Activated T-helper 1 cell treated with anti-CD3 and anti-CD28 coated beads, Interleukin-12 subunit alpha, Interleukin-12 subunit beta, Interleukin-2, Interleukin-4 antibody, amounts not matched to agents 30 ng/mL and 10 ng/mL and 1 ng/mL, durations not matched to agents 14 hours and 24 hours and 36 hours (primary cell): ENCODE measurements around the gene H6PD. TPM values are rescaled to one million over a fixed set of nuclear protein-coding genes. Genes with fewer than 3 reads are reported as not detected.

Experiments
- DNase-seq: peaks from one replicate; pipeline ENCODE4 v3.0.0; 2021; ENCODE audit warnings: low spot score
- H3K27ac Mint-ChIP-seq: one replicate; pipeline ENCODE4 v1.8.0; 2021; ENCODE audit warnings: mild to moderate bottlenecking, mixed read lengths
- H3K27me3 Mint-ChIP-seq: one replicate; pipeline ENCODE4 v1.8.0; 2022; ENCODE audit warnings: mild to moderate bottlenecking, moderate library complexity, mixed read lengths; ENCODE audit not compliant: insufficient read depth
- H3K36me3 Mint-ChIP-seq: one replicate; pipeline ENCODE4 v1.8.0; 2021; ENCODE audit warnings: low read depth, mixed read lengths
- H3K4me1 Mint-ChIP-seq: one replicate; pipeline ENCODE4 v1.8.0; 2021; ENCODE audit warnings: low read depth, mixed read lengths
- H3K4me3 Mint-ChIP-seq: one replicate; pipeline ENCODE4 v1.8.0; 2021; ENCODE audit warnings: mild to moderate bottlenecking, moderate library complexity, mixed read lengths
- H3K9me3 Mint-ChIP-seq: one replicate; pipeline ENCODE4 v1.8.0; 2021; ENCODE audit warnings: mixed read lengths
- intact Hi-C: fragments of 100-400 bp; cut with micrococcal nuclease; formaldehyde crosslinking; loops from one replicate; pipeline ENCODE4 v1.15.1; 2024
- total RNA-seq: library from RNA; stranded (reverse); gene quantifications from 2 replicates; pipeline ENCODE4 v1.2.3, GENCODE V29; 2022

Gene H6PD
- total RNA-seq, 1 donor from 2014 or later = 15.7 TPM

DNA sequence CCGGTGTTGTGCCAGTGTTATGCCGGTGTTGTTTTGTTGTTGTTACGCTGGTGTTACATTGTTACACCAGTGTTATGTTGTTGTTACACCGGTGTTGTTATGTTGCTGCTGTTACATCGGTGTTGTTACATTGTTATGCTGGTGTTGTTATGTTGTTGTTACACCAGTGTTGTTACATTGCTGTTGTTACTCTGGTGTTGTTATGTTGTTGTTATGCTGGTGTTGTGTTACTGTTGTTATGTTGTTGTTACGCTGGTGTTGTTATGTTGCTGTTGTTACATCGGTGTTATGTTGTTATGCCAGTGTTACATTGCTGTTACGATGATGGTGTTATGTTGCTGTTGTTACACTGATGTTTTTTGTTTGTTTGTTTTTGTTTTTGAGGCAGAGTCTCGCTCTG, 24.1 kb downstream of the H6PD start:
- H3K4me1 Mint-ChIP-seq = peaks cover 11% of the 10 kb centered on the region
- H3K27me3 Mint-ChIP-seq = no peaks in the 10 kb centered on the region
- intact Hi-C loops = no loop called here
- no peak overlapping the region for H3K27ac Mint-ChIP-seq
- DNase-seq = no peak
- H3K36me3 Mint-ChIP-seq = peaks cover 26% of the 10 kb centered on the region
- H3K9me3 Mint-ChIP-seq = peaks cover 25% of the 10 kb centered on the region
- no peak overlapping the region for H3K4me3 Mint-ChIP-seq

DNA sequence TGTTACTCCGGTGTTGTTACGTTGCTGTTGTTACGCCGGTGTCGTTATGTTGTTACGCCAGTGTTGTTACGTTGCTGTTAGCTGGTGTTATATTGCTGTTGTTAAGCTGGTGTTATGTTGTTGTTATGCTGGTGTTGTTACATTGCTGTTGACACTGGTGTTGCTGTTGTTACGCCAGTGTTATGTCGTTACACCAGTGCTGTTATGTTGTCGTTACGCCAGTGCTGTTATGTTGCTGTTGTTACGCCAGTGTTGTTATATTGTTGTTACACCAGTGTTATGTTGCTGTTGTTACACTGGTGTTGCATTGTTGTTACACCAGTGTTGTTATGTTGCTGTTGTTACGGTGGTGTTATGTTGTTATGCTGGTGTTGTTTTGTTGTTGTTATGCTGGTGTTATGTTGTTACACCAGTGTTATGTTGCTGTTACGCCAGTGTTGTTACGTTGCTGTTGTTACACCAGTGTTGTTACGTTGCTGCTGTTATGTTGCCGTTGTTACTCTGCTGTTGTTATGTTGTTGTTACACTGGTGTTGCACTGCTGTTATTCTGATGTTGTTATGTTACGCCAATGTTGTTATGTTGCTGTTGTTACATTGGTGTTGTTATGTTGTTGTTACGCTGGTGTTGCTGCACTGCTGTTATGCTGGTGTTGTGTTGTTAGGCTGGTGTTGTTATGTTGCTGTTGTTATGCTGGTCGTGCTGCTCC, 25.6 kb downstream of the H6PD start:
- Mint-ChIP-seq H3K36me3 (peaks cover 29% of the 10 kb centered on the region), H3K4me3 (no peak overlapping the region), H3K9me3 (peaks cover 25% of the 10 kb centered on the region), H3K4me1 (peaks cover 11% of the 10 kb centered on the region), H3K27ac (no peak overlapping the region), H3K27me3 (no peaks in the 10 kb centered on the region)
- intact Hi-C loops = no loop called here
- no peak for DNase-seq

DNA sequence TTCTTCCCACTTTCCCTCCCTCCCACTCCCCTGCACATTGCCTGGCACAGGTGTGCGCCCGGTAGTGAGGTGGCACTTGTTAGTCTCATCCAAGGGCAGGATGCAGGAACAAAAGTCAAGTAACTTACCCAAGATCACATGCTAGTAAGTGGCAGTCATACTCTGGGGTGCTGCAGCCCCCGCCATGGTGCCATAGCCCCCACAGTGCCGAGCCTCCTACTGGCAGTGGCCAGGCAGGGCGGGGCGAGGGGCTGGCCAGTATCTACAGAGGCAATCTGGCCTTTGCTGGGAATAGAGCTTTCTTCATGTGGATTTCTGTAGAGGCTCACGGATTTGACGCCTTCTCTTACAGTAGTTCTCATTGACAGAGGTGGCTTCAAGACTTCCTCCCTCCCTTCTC, 26.9 kb downstream of the H6PD start:
- Mint-ChIP-seq H3K9me3 (peaks cover 25% of the 10 kb centered on the region), H3K4me1 (peaks cover 11% of the 10 kb centered on the region), H3K4me3 (no peak overlapping the region), H3K27me3 (no peaks in the 10 kb centered on the region), H3K27ac (no peak overlapping the region), H3K36me3 (peaks cover 29% of the 10 kb centered on the region)
- no peak for DNase-seq
- intact Hi-C loops = no loop called here

DNA sequence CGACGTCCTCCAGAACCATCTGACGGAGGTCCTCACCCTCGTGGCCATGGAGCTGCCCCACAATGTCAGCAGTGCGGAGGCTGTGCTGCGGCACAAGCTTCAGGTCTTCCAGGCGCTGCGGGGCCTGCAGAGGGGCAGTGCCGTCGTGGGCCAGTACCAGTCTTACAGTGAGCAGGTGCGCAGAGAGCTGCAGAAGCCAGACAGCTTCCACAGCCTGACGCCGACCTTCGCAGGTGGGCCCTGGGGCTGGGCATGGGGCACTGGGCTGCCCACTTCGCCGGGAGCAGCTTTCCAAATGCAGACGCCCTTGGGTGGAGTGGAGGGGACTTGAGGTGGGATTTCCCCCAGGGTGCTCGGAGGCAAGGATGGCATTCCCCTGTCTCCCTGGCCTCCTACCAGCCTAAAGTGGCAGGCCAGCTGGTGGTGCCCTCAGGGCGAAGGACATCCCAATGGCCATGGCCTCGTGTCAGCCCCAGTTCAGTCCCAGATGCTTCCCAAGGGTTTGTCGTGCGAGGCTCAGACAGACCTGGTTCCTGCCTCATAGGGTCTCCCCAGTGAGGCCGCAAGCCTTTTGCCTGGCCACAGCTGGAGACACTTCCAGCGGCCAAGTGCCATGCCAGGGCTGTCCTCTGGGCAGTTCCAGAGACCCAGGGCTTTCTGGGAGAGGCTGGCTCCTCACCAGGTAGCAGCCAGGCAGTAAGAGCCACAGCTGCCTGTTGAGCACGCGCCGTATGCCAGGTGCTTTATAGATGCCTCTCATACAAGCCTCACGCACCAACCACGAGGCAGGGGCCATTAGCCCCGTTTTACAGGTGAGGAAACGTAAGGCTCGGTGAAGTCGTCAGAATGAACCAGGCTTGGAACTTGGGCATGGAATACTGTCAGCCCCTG, 27.8 kb downstream of the H6PD start:
- Mint-ChIP-seq H3K27ac (no peak overlapping the region), H3K9me3 (peaks cover 25% of the 10 kb centered on the region), H3K4me1 (peaks cover 14% of the 10 kb centered on the region), H3K27me3 (no peaks in the 10 kb centered on the region), H3K4me3 (no peak overlapping the region), H3K36me3 (peaks cover 27% of the 10 kb centered on the region)
- intact Hi-C loops = no loop called here
- no peak for DNase-seq

DNA sequence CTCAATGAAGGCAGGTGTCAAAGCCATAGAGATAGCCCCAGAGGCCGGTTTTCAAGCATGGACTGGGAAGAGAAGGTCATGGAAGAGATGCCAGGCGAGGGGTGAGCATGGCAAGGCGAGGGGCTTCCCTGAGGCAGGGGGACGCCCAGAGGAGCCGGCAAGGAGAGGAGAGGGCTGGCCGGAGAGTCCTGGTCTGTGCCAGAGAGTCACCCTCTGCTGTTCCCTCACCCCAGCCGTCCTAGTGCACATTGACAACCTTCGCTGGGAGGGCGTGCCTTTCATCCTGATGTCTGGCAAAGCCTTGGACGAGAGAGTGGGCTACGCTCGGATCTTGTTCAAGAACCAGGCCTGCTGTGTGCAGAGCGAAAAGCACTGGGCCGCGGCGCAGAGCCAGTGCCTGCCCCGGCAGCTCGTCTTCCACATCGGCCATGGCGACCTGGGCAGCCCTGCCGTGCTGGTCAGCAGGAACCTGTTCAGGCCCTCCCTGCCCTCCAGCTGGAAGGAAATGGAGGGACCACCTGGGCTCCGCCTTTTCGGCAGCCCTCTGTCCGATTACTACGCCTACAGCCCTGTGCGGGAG, 28.8 kb downstream of the H6PD start:
- no peaks in the 10 kb centered on the region for H3K27me3 Mint-ChIP-seq
- no peak for DNase-seq
- H3K36me3 Mint-ChIP-seq = peaks cover 21% of the 10 kb centered on the region
- no peak overlapping the region for H3K4me3 Mint-ChIP-seq
- intact Hi-C loops = no loop called here
- peaks cover 16% of the 10 kb centered on the region for H3K4me1 Mint-ChIP-seq
- H3K9me3 Mint-ChIP-seq = peaks cover 20% of the 10 kb centered on the region
- H3K27ac Mint-ChIP-seq = peak overlapping the region; percentile 29

DNA sequence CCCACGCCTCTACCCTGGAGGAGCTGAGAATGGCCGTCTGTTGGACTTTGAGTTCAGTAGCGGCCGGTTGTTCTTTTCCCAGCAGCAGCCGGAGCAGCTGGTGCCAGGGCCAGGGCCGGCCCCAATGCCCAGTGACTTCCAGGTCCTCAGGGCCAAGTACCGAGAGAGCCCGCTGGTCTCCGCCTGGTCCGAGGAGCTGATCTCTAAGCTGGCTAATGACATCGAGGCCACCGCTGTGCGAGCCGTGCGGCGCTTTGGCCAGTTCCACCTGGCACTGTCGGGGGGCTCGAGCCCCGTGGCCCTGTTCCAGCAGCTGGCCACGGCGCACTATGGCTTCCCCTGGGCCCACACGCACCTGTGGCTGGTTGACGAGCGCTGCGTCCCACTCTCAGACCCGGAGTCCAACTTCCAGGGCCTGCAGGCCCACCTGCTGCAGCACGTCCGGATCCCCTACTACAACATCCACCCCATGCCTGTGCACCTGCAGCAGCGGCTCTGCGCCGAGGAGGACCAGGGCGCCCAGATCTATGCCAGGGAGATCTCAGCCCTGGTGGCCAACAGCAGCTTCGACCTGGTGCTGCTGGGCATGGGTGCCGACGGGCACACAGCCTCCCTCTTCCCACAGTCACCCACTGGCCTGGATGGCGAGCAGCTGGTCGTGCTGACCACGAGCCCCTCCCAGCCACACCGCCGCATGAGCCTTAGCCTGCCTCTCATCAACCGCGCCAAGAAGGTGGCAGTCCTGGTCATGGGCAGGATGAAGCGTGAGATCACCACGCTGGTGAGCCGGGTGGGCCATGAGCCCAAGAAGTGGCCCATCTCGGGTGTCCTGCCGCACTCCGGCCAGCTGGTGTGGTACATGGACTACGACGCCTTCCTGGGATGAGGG, 29.7 kb downstream of the H6PD start:
- H3K4me3 Mint-ChIP-seq = no peak overlapping the region
- no peak for DNase-seq
- H3K4me1 Mint-ChIP-seq = peaks cover 16% of the 10 kb centered on the region
- H3K9me3 Mint-ChIP-seq = peaks cover 12% of the 10 kb centered on the region
- no peak overlapping the region for H3K27ac Mint-ChIP-seq
- peaks cover 15% of the 10 kb centered on the region for H3K36me3 Mint-ChIP-seq
- intact Hi-C loops = no loop called here
- no peaks in the 10 kb centered on the region for H3K27me3 Mint-ChIP-seq

DNA sequence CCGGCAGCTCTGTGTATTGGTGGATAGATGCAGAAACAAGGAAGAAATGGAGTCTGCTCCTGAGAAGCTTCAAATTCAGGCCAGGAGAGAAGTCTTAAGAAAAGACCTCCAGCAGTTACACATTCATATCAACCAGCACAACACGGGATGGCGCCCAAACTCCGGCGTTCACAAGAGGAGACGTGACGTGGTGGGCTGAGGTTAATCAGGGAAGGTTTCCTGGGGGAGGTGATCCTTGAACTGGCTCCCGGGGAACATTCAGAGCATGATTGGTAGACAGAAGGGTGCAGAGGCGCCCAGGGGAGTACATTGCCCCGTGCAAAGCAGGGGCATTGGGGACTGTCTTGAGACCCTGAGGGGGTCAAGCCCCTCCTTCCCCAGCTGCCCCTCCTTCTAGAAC, 30.5 kb downstream of the H6PD start:
- intact Hi-C loops = no loop called here
- H3K4me1 Mint-ChIP-seq = peaks cover 16% of the 10 kb centered on the region
- H3K36me3 Mint-ChIP-seq = peaks cover 7% of the 10 kb centered on the region
- no peaks in the 10 kb centered on the region for H3K27me3 Mint-ChIP-seq
- no peak overlapping the region for H3K4me3 Mint-ChIP-seq
- no peak overlapping the region for H3K27ac Mint-ChIP-seq
- H3K9me3 Mint-ChIP-seq = peaks cover 4% of the 10 kb centered on the region
- DNase-seq = no peak

DNA sequence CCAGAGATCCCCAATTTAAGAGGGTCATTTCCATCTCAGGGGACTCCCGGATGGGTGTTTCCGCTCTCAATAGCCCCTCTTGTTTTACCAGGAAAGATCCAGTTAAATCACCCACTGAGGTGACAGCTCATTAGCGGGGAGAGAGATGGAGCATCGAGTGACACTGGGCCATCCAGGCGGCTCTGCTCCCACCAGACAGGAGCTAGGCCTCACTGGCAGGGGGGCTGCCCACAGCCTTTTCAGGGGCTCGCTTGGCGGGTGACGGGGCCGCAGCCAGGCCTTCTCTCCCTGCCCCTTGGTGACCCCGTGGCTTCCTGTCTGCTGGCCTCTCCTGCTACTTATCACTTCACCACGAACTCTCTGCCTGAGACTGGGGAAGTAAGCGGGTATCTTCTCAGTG, 31.4 kb downstream of the H6PD start:
- intact Hi-C loops = loop anchor here (2.0 kb wide), 1 partner anchor 23 kb away; no protein-coding TSS in a partner anchor
- H3K27me3 Mint-ChIP-seq = no peaks in the 10 kb centered on the region

DNA sequence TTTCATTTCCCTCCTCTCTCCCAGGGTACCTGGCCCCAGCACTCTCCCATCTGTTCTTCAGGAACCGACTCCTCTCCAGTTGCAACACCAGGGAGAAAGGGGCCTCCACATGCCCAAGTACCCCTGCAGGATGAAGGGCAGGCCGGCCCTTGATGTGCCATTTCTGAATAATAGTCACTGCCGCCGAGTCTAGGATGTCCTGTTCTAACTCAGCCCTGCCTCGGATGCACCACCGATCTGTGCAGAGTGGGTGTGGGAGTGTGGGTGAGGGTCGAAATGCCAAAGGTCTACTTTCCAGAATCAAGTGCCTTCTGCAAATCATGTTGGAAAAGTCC, 32.7 kb downstream of the H6PD start:
- intact Hi-C loops = loop anchor here (1.0 to 2.0 kb wide), 5 partner anchors 21 to 224 kb away; no protein-coding TSS in a partner anchor
- Mint-ChIP-seq H3K4me1 (peaks cover 5% of the 10 kb centered on the region), H3K27me3 (no peaks in the 10 kb centered on the region), H3K4me3 (no peak overlapping the region), H3K9me3 (no peaks in the 10 kb centered on the region), H3K27ac (no peak overlapping the region), H3K36me3 (peaks cover 3% of the 10 kb centered on the region)
- DNase-seq = no peak

More for the DNA sequence above, 31.4 kb downstream of the H6PD start:
- no peak overlapping the region for H3K4me3 Mint-ChIP-seq
- no peaks in the 10 kb centered on the region for H3K9me3 Mint-ChIP-seq
- DNase-seq = no peak
- no peak overlapping the region for H3K27ac Mint-ChIP-seq
- peaks cover 15% of the 10 kb centered on the region for H3K4me1 Mint-ChIP-seq
- peaks cover 3% of the 10 kb centered on the region for H3K36me3 Mint-ChIP-seq

DNA sequence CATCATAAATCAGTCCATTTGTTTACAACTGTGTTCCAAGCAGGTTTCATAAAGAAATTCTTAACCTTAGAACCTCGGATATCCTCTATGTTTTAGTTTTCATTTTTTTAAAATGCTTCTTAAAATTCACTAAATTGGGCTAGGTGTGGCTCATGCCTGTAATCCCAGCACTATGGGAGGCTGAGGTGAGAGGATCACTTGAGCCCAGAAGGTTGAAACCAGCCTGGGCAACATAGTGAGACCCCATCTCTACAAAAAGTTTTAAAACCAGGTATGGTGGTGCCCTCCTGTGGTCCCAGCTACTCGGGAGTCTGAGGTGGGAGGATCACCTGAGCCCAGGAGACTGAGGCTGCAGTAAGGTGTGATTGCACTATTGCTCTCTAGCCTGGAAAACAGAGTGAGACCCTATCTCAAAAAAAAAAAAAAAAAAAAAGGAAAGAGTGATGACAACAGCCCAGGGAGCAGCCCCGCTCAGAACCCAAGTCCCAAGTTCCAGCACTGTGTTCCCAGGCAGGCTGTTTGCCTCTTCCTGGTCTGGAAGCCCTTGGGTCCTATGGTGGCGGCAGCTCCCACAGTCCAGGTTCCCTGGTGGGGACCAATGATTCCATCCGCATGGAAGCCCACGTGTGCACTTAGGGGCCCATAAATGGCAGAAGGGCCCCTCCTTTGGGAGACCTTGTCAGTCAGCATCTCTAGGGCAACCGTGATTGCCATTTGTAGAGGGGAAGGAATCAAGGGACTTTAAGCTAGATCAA, 33.4 kb downstream of the H6PD start:
- Mint-ChIP-seq H3K36me3 (peaks cover 3% of the 10 kb centered on the region), H3K27me3 (peaks cover 1% of the 10 kb centered on the region), H3K4me1 (peaks cover 5% of the 10 kb centered on the region), H3K9me3 (no peaks in the 10 kb centered on the region), H3K27ac (no peak overlapping the region), H3K4me3 (no peak overlapping the region)
- DNase-seq = no peak
- intact Hi-C loops = loop anchor here (1.0 to 2.0 kb wide), 5 partner anchors 21 to 223 kb away; no protein-coding TSS in a partner anchor

GRCh38 chr1:9269078-9269501, 34.5 kb downstream of the H6PD start:
- H3K4me1 Mint-ChIP-seq = peaks cover 5% of the 10 kb centered on the region
- H3K27ac Mint-ChIP-seq = no peak overlapping the region
- no peak for DNase-seq
- peaks cover 3% of the 10 kb centered on the region for H3K36me3 Mint-ChIP-seq
- H3K9me3 Mint-ChIP-seq = no peaks in the 10 kb centered on the region
- intact Hi-C loops = no loop called here
- peaks cover 2% of the 10 kb centered on the region for H3K27me3 Mint-ChIP-seq
- H3K4me3 Mint-ChIP-seq = no peak overlapping the region

- peaks cover 3% of the 10 kb centered on the region for H3K36me3 Mint-ChIP-seq
- intact Hi-C loops = no loop called here
- H3K27ac Mint-ChIP-seq = no peak overlapping the region
- no peaks in the 10 kb centered on the region for H3K9me3 Mint-ChIP-seq
- no peak for DNase-seq
- peaks cover 2% of the 10 kb centered on the region for H3K27me3 Mint-ChIP-seq
- peaks cover 5% of the 10 kb centered on the region for H3K4me1 Mint-ChIP-seq
- no peak overlapping the region for H3K4me3 Mint-ChIP-seq
Measured at GRCh38 chr1:9269721-9270120, 35.1 kb downstream of the H6PD start.
